Activated T-cell treated with anti-CD3 and anti-CD28 coated beads for 1 hour (primary cell): ENCODE data around the gene NEUROD6.

Experiments used
- DNase-seq: peaks from one replicate; pipeline ENCODE4 v3.0.0-alpha.2; 2020; ENCODE audit warnings: low read depth

The NEUROD6 gene

GRCh38 chr7:31340603-31341002 is at the start of gene NEUROD6:
Gene NEUROD6, minus strand, starts transcription at chr7:31340726. Its CDS starts 1,458 bp downstream, at chr7:31339268.
- no peak for DNase-seq

DNA sequence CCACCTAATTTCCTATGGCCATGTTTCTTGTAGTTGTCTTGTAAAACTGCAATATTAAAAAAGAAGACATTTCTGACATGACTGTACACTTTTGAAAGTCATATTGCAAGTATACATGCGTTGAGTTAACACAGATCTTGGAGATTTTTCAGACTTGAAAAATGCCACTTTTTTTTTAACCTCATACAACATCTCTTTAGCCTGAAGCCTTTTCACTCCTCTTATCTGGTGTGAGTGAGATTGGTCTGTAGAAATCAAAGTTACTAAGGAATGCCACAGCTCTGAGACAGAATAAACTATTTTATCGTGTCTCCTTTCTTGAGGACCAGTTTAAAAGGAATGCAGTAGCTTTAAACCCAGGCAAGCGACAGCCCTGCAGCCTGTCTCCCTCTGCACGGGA is 43.9 kb upstream of the NEUROD6 start:
- DNase-seq = no peak

- DNase-seq = no peak
Observed at GRCh38 chr7:31382722-31383121, 42.2 kb upstream of the NEUROD6 start.

DNA sequence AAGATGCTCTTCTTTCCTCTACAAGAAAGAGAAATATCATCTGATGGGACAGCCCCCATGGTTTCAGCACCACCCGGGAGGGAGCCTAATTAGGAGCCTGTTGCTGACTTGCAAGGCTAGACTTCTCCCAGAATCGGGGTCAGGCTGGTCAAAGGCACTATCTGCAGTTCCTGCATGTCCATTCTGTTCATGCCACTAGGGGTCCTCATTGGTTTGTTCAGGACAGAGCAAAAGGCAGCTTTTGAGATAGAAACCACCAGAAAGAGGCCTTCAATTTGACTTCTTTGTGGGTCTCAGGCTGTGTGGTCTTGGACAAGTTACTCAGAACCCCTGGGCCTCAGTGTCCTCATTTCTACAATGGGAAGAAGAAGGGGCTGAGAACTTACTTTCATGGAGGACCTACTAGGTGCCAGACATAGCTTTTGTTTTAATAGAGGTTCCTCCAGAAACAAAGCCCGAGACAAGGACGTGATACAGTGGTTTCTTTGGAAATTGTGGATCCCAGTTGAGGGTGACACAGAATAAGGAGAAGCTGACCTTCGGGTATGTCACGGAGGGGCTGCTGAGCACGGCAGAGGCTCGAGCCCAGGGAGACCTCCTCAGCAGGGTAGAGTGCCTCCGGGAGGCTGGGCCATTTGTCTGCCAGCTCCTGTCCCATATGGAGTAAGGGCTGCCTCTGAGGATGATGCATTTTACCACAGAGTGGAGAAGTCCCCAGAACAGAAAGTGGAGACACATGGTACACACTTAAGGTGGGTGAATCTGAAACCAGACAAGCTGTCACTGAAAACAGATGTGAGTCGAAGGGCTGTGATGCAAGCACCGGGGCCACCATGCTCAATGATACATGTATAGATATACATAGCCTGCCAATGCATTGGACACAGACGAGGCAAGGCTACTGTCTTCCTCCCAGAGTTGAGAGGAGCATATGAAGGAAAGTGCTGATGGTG is 33.1 kb upstream of the NEUROD6 start:
- DNase-seq = no peak

GRCh38 chr7:31372231-31372959 is 31.9 kb upstream of the NEUROD6 start:
- DNase-seq = no peak

GRCh38 chr7:31371621-31372020 is 31.1 kb upstream of the NEUROD6 start:
- no peak for DNase-seq

- DNase-seq = no peak
Observed at GRCh38 chr7:31370609-31371008, 30.1 kb upstream of the NEUROD6 start.

DNA sequence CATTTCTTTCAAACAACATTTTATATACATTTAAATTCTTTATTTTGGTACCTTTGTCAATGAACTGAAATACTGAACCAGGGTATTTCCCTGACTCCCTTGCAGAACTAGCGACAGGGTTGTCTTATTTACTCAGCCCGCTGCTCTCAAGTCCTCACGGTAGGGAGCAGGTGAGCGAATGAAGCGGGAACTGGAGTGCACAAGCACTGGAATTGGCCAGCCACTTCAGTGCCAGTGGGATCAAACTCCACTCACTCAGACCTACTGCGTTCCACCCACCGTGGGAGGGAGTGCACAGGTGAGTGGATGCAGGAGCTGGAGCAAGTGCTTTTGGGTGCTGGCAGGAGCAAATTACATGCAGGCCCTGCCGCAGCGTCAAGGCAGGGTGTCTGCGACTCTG is 28.1 kb upstream of the NEUROD6 start:
- no peak for DNase-seq

- no peak for DNase-seq
Observed at GRCh38 chr7:31363496-31363895, 23.0 kb upstream of the NEUROD6 start.

DNA sequence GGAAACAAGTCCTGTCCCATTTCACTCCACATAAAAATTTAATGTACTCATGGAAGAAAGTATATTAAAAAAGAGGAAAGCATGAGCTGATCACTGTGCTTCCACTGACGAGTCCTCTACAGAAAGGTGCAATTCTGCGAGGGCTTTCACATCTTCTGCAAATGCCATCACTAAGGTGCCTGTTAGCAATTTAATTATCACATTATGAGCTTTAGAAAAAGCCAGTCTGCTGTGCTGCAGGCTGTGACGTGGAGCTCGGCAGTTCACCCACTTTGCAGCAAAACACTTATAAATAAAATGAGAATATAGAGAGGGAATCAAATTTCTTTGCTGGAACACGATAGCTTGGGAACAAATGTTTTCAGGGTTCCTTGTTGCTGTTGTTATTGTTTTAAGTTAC is 22.5 kb upstream of the NEUROD6 start:
- no peak for DNase-seq

- no peak for DNase-seq
Observed at GRCh38 chr7:31362401-31362800, 21.9 kb upstream of the NEUROD6 start.

GRCh38 chr7:31358467-31358866 is 17.9 kb upstream of the NEUROD6 start:
- DNase-seq = no peak

- no peak for DNase-seq
Observed at GRCh38 chr7:31345421-31345820, 4.9 kb upstream of the NEUROD6 start.

GRCh38 chr7:31343516-31344305 is 3.2 kb upstream of the NEUROD6 start:
- DNase-seq = no peak

DNA sequence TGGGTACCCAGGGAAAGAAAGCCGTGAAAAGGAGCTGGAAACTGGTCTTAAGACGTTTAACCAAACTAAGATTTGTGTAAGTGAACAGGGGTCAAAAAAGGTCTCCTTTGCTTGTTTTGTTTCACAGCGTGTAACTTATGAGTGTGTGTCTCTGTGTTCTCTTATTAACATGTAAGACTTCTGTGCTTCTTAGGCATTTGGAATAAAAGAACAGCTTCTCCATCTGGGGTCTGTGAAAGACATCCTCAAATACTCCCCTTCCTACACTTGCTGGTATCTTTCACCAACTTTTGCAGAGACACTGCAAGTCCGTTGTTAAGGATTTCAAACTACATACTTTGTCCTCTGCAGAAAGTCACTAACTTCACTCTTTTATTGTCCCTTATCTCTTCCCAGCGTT is 615 bp upstream of the NEUROD6 start:
- no peak for DNase-seq

DNA sequence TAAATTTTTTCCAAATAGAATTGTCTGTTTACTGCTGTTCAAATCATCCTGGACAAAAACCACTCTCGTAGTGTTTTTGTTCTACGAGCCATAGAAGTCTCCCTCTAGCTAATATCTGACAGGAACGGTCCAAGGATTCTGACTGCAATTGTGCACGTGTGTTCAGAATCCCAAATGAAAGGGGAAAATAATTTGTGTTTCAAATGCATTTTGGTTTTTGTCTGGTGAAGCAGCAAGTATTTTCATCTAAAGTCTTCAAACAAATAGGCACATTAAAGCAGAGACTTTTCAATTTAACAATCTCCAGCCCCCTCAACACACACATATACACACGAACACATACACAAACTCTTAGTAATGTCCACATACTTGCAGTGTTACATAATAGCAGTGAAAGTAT is 475 bp downstream of the NEUROD6 start:
- DNase-seq = no peak

DNA sequence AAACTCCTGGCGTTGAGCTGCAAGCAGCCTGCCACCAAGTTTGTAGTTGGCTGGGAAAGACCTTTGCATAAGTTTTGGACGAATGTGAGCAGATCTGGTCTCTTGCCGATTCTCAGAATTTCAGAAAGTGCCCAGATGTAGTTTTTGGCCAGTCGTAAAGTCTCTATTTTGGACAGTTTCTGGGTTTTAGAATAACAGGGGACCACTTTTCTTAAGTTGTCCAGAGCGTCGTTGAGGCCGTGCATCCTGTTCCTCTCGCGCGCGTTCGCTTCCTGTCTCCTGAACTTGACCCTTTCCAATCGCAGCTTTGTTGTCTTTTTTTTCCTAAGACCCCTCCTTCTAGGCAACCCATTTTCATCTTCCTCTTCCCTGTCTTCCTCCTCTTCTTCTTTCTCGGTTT is 1.8 kb downstream of the NEUROD6 start:
- DNase-seq = no peak

GRCh38 chr7:31337002-31337565 is 3.4 kb downstream of the NEUROD6 start:
- DNase-seq = no peak

DNA sequence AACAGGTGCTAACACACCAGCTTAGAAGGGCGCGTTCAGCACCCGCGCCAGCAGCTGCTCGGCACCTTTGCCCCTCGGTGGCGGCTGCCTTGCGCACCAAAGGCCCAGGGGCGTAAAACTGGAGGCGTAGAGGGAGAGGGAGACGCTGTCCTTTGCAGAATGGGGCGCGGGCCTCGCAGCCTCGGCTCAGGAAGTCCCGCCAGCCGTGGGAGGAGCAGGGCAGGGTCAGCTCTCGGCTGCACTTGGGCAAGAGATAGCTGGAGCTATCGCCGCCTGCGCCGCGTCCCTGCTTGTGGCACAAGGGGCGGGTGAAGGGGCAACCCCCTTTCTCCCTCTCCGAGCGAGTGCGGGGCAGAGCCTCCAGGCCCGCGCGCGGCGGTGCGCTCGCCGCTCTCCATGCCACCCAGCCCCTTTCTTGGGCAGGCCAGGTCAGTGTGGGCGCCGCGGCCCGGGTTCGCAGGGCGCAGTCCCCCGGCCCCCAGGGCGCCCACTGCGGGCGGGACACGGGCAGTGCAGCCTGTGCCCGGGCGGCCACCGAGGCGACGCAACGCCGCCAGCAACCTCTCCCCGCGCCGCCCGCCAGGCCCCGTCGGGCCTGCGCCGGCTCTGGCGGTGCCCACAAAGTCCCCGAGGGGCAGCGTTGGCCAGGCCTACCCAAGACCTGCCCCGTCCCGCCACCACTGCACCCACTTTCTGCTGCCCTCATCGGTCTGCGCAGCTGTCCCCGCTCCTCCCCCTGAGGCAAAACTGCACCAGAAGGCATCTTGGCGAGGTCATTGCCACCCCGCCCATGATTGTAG is 4.1 kb downstream of the NEUROD6 start:
- no peak for DNase-seq

DNA sequence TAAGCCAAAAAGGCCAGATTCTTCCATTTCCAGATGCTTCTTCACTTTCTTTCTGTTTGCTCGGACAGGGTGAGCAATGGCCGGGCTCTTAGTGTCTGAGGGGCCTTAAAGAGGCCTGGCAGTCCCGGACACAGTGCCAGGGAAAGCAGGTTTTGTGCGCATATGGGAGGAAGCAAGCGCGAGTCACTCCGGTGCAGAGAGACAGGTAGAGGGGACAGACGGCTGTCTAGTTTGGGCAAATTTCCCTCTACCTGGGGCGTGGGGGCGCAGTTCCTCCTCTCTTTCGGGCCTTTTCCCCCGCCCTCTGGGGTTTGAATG is 4.7 kb downstream of the NEUROD6 start:
- no peak for DNase-seq

DNA sequence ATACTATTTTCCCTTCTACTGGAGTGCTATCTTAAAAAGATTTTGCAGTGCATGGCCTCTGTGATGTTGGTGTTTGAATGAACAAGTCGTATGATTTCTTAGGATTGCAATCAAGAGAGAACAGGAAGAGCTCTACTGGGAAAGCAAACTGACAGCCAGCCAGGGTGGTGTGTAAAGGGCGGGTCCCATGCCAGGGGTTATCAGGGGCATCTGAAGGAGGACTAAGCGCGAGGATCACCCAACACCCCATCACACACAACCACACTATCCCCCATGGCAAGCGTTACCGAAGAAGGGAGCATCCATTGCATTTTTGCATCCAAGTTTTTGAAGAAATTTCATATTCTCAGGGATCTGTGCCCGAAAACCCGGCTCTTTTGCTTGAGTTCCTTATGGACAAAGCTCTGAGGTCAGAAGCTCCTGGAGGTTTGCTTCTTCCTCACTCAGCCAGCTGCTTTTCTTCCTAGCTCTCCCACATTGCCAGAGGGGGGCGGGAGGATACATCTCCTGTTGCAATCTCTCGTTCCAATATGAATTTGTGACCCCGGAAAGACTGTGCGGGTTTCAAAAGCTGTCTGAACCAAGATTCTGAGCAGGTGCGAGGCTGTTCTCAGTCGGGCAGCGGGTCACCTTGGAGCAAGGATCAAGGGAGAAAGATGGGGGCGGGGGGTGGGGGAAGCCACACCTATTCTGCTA is 5.2 kb downstream of the NEUROD6 start:
- no peak for DNase-seq
